HEK293T (cell line): ENCODE data around the gene CHTF18.

Experiments used
- BHLHE40 ChIP-seq: fragments of 450-650 bp; IDR thresholded peaks from 2 replicates; pipeline ENCODE4 v1.6.1; 2016; ENCODE audit warnings: mild to moderate bottlenecking, moderate library complexity, borderline replicate concordance
- FOXA1 ChIP-seq: fragments of 450-650 bp; IDR thresholded peaks from 2 replicates; pipeline ENCODE4 v1.6.1; 2016; ENCODE audit warnings: mild to moderate bottlenecking
- HDGF ChIP-seq: fragments of 450-650 bp; IDR thresholded peaks from 2 replicates; pipeline ENCODE4 v1.6.1; 2017; ENCODE audit warnings: antibody characterized with exemption, borderline replicate concordance
- L3MBTL2 ChIP-seq: fragments of 450-650 bp; conservative IDR thresholded peaks from 2 replicates; pipeline ENCODE4 v1.6.1; 2016; ENCODE audit warnings: mild to moderate bottlenecking
- PKNOX1 ChIP-seq: fragments of 450-650 bp; IDR thresholded peaks from 2 replicates; pipeline ENCODE4 v1.6.1; 2016
- TARDBP ChIP-seq: fragments of 450-650 bp; IDR thresholded peaks from 2 replicates; pipeline ENCODE4 v1.6.1; 2016

DNA sequence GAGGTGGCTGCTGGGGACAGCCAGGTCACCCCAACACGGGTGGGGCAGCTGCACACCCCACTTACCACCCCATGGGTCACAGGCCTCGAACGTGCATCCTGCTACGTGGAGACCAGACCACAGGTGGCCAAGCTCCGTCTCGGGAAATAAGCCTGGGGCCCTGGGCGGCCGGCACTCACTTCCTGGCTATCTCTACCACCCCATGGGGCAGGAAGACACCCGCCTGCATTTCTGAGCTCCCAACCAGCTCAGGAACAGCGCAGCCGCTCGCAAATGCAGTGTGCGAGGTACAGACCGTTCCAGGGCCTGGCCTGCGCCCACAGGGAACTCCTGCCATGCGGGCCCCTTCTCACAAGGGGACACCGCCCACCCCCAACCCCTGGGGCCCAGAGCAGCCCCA lies 17.1 kb downstream of the CHTF18 start:
- TF ChIP-seq HDGF (no peak), TARDBP (no peak), FOXA1 (no peak), L3MBTL2 (no peak), BHLHE40 (no peak), PKNOX1 (no peak)
